SW480 (cell line): Measurements from ENCODE around the gene MANF.

Experiments used
- DNase-seq: peaks from one replicate; pipeline ENCODE4 v3.0.0-alpha.2; 2016; ENCODE audit warnings: low spot score

MANF gene

DNA sequence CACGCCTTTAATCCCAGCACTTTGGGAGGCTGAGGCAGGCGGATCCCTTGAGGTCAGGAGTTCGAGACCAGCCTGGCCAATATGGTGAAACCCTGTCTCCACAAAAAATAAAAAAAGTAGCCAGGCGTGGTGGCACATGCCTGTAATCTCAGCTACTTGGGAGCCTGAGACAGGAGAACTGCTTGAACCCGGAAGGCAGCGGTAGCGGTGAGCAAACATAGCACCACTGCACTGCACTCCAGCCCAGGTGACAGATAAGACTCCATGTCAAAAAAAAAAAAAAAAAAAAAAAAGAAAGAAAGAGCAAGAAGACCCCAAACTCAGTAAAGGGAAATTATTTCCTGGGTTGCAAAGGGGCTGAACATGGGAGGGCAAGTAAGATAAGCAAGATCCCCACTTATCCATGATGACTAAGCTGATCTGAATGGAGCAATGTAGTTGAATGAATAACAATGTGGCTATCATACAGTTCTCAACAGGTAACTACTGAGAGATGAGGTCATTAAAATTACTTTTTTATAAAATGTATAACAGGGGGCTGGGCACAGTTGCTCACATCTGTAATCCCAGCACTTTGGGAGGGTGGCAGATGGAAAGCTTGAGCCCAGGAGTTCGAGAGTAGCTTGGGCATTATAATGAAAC, 52.0 kb downstream of the MANF start:
- no peak for DNase-seq
